ES-I3 (cell line): ENCODE data around the gene GABRR1.
"Not testable (repeated sequence)": the region's sequence is repeated elsewhere in the genome, so short reads cannot be mapped to it uniquely, and the experiment has no call there.

Source experiments
- H3K36me3 ChIP-seq: 2 replicates; pipeline ENCODE4 v1.6.1; 2013; ENCODE audit warnings: mild to moderate bottlenecking, low read length, control low read depth, moderate library complexity; ENCODE audit not compliant: insufficient read depth
- H3K4me1 ChIP-seq: 2 replicates; pipeline ENCODE4 v1.6.1; 2013; ENCODE audit warnings: mild to moderate bottlenecking, control low read depth, low read length; ENCODE audit not compliant: insufficient read depth
- H3K9ac ChIP-seq: 2 replicates; pipeline ENCODE4 v1.6.1; 2013; ENCODE audit warnings: low read depth, mild to moderate bottlenecking, low read length, moderate library complexity
- H3K9me3 ChIP-seq: 2 replicates; pipeline ENCODE4 v1.6.1; 2013; ENCODE audit warnings: mild to moderate bottlenecking, low read length, moderate library complexity; ENCODE audit not compliant: control insufficient read depth, insufficient read depth

GABRR1 gene

GRCh38 chr6:89242574-89243330, 25.6 kb upstream of the GABRR1 start:
- Histone ChIP-seq H3K9ac (no peak overlapping the region), H3K4me1 (peaks cover 14% of the 10 kb centered on the region), H3K36me3 (no peaks in the 10 kb centered on the region), H3K9me3 (no peaks in the 10 kb centered on the region)

- Histone ChIP-seq H3K9me3 (no peaks in the 10 kb centered on the region), H3K4me1 (peaks cover 18% of the 10 kb centered on the region), H3K36me3 (no peaks in the 10 kb centered on the region), H3K9ac (no peak overlapping the region)
Observed at GRCh38 chr6:89239338-89239737, 22.2 kb upstream of the GABRR1 start.

- H3K4me1 ChIP-seq, result peaks cover 5% of the 10 kb centered on the region; the same call in 1 of the 2 replicates
- no peaks in the 10 kb centered on the region for H3K9me3 ChIP-seq
- H3K36me3 ChIP-seq, result no peaks in the 10 kb centered on the region
- no peak overlapping the region for H3K9ac ChIP-seq
Observed at GRCh38 chr6:89237158-89237557, 20.0 kb upstream of the GABRR1 start.

- H3K4me1 ChIP-seq, H3K9ac ChIP-seq, H3K9me3 ChIP-seq, H3K36me3 ChIP-seq: not testable (repeated sequence)
Observed at GRCh38 chr6:89233605-89234004, 16.4 kb upstream of the GABRR1 start.

GRCh38 chr6:89222712-89223039, 5.5 kb upstream of the GABRR1 start:
- Histone ChIP-seq H3K9me3 (no peaks in the 10 kb centered on the region; the same call in 1 of the 2 replicates), H3K9ac (no peak overlapping the region), H3K4me1 (peaks cover 3% of the 10 kb centered on the region; the same call in 1 of the 2 replicates), H3K36me3 (no peaks in the 10 kb centered on the region)

- H3K9ac ChIP-seq, result no peak overlapping the region
- H3K36me3 ChIP-seq, result no peaks in the 10 kb centered on the region
- no peaks in the 10 kb centered on the region; the same call in 1 of the 2 replicates for H3K9me3 ChIP-seq
- peaks cover 7% of the 10 kb centered on the region for H3K4me1 ChIP-seq
Observed at GRCh38 chr6:89221971-89222711, 5.0 kb upstream of the GABRR1 start.

GRCh38 chr6:89221129-89221528, 4.0 kb upstream of the GABRR1 start:
- H3K9me3 ChIP-seq, result no peaks in the 10 kb centered on the region; the same call in 1 of the 2 replicates
- no peak overlapping the region for H3K9ac ChIP-seq
- H3K36me3 ChIP-seq, result no peaks in the 10 kb centered on the region
- peaks cover 7% of the 10 kb centered on the region for H3K4me1 ChIP-seq

GRCh38 chr6:89216411-89216810, 747 bp downstream of the GABRR1 start:
- Histone ChIP-seq H3K36me3 (no peaks in the 10 kb centered on the region), H3K9ac (no peak overlapping the region), H3K4me1 (peaks cover 18% of the 10 kb centered on the region), H3K9me3 (no peaks in the 10 kb centered on the region)

- no peaks in the 10 kb centered on the region for H3K9me3 ChIP-seq
- H3K36me3 ChIP-seq, result no peaks in the 10 kb centered on the region
- H3K4me1 ChIP-seq, result peaks cover 18% of the 10 kb centered on the region
- H3K9ac ChIP-seq, result no peak overlapping the region
Observed at GRCh38 chr6:89215391-89215790, 1.8 kb downstream of the GABRR1 start.

- H3K9me3 ChIP-seq, result no peaks in the 10 kb centered on the region
- no peak overlapping the region for H3K9ac ChIP-seq
- H3K36me3 ChIP-seq, result no peaks in the 10 kb centered on the region
- H3K4me1 ChIP-seq, result peaks cover 18% of the 10 kb centered on the region
Observed at GRCh38 chr6:89214197-89214596, 3.0 kb downstream of the GABRR1 start.

GRCh38 chr6:89212472-89212871, 4.7 kb downstream of the GABRR1 start:
- no peaks in the 10 kb centered on the region for H3K9me3 ChIP-seq
- H3K36me3 ChIP-seq, result no peaks in the 10 kb centered on the region
- peaks cover 13% of the 10 kb centered on the region for H3K4me1 ChIP-seq
- H3K9ac ChIP-seq, result no peak overlapping the region

- Histone ChIP-seq H3K36me3 (no peaks in the 10 kb centered on the region), H3K9me3 (no peaks in the 10 kb centered on the region), H3K4me1 (peaks cover 11% of the 10 kb centered on the region), H3K9ac (no peak overlapping the region)
Observed at GRCh38 chr6:89209457-89209856, 7.7 kb downstream of the GABRR1 start.

- no peak overlapping the region for H3K9ac ChIP-seq
- peaks cover 11% of the 10 kb centered on the region for H3K4me1 ChIP-seq
- H3K9me3 ChIP-seq, result no peaks in the 10 kb centered on the region
- no peaks in the 10 kb centered on the region for H3K36me3 ChIP-seq
Observed at GRCh38 chr6:89208551-89208950, 8.6 kb downstream of the GABRR1 start.

- H3K9ac ChIP-seq, result no peak overlapping the region
- H3K4me1 ChIP-seq, result no peaks in the 10 kb centered on the region; the same call in 1 of the 2 replicates
- H3K9me3 ChIP-seq, result no peaks in the 10 kb centered on the region
- no peaks in the 10 kb centered on the region for H3K36me3 ChIP-seq
Observed at GRCh38 chr6:89205819-89206218, 11.3 kb downstream of the GABRR1 start.

GRCh38 chr6:89204096-89204495, 13.1 kb downstream of the GABRR1 start:
- H3K9ac ChIP-seq, result no peak overlapping the region
- H3K36me3 ChIP-seq, result no peaks in the 10 kb centered on the region
- no peaks in the 10 kb centered on the region; the same call in 1 of the 2 replicates for H3K4me1 ChIP-seq
- no peaks in the 10 kb centered on the region for H3K9me3 ChIP-seq
